ENCODE results near the gene RPLP2. TPM values are rescaled to one million over a fixed set of nuclear protein-coding genes. Genes with fewer than 3 reads are reported as not detected.

The RPLP2 gene
- total and polyA plus RNA-seq, 7 experiments from 2014 or later: 2,266 to 5,944 (median 4,844) TPM

DNA sequence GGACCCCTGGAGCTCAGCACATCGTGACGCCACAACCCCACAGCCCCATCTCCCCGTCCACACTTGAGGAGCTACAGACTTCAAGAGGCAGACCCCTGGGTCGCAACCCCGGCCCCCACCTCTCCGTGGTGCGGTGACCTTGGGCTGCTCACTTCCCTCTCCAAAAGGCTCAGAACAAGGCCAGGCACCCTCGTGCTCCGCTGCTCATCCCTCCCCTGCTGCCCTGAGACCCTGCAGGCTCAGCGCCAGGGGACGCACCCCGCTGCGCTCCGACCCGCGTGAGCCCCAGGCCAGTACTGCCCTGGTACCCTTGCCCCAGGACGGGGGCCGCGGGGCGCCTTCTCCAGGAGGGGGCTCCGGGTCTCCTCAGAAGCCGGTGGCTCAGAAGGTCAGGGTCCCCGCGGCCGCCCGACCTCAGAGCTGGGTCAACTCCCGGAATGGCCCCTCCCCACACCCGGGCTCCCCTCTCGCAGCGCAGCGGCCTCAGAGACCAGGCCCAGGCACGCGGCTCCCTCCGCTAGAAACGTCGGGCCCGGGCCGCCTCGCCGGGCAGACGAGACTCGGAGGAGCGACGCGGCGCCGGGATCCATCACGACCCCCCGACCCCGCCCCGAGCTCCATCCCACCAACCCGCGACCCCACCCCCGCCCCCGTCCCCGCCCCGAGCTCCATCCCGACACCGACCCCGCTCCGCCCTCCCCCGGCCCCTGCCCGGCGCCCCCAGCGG lies 33.0 kb upstream of the RPLP2 start:
- peak overlapping the region; percentile 57 for H3K4me3 ChIP-seq (ENCODE audit: low read length)
- POLR2A ChIA-PET: interaction anchor here (0.5 to 3.0 kb wide), 7 partner anchors 17 to 570 kb away, joined by 3 to 18 read pairs (median 3); partner anchors contain the start of genes BET1L, CRACR2B, RIC8A and TALDO1
- H3K9me3 ChIP-seq (ENCODE audit: control insufficient read depth in 2 of 3, low read length in 3 of 3): no peaks in the 10 kb centered on the region
- Mint-ChIP-seq H3K27ac (peak overlapping the region; percentile 16 to 83 (median 62)), H3K36me3 (no peaks in the 10 kb centered on the region), H3K4me1 (peaks cover 7 to 29% (median 23%) of the 10 kb centered on the region in 7 donors), H3K9me3 (no peaks in the 10 kb centered on the region), H3K27me3 (no peaks in the 10 kb centered on the region), H3K4me3 (peak overlapping the region; percentile 64 to 89 (median 76))
- H3K36me3 ChIP-seq (ENCODE audit: control insufficient read depth in 2 of 3, insufficient read depth in 3 of 3, low read length in 3 of 3): peaks cover 0 to 19% (median 0%) of the 10 kb centered on the region in 3 experiments
- H3K4me1 ChIP-seq (ENCODE audit: control insufficient read depth in 2 of 2, insufficient read depth in 2 of 2, low read length in 2 of 2): peaks cover 12 to 14% of the 10 kb centered on the region in 2 donors
- H3K27me3 ChIP-seq (ENCODE audit: control insufficient read depth in 2 of 2, insufficient read depth in 2 of 2, low read length in 2 of 2): no peaks in the 10 kb centered on the region
- peak overlapping the region; percentile 85 for H3K27ac ChIP-seq (ENCODE audit: low read depth, low read length)
- ATAC-seq: peak; percentile 58
- CTCF ChIA-PET: interaction anchor here (2.0 kb wide), 1 partner anchor 13 kb away, joined by 6 read pairs; no protein-coding TSS in a partner anchor
- DNase-seq: peak in 3 of 9 donors; percentile 12 to 34 (median 21)
- intact Hi-C loops (cut with micrococcal nuclease): loop anchor here (1.0 to 2.0 kb wide), 5 partner anchors 14 to 200 kb away; partner anchors contain the start of genes CEND1 (in 1 of the 2), PHRF1 (in 1 of the 2), RPLP2 (in 1 of the 2) and TALDO1 (in 1 of the 2)

DNA sequence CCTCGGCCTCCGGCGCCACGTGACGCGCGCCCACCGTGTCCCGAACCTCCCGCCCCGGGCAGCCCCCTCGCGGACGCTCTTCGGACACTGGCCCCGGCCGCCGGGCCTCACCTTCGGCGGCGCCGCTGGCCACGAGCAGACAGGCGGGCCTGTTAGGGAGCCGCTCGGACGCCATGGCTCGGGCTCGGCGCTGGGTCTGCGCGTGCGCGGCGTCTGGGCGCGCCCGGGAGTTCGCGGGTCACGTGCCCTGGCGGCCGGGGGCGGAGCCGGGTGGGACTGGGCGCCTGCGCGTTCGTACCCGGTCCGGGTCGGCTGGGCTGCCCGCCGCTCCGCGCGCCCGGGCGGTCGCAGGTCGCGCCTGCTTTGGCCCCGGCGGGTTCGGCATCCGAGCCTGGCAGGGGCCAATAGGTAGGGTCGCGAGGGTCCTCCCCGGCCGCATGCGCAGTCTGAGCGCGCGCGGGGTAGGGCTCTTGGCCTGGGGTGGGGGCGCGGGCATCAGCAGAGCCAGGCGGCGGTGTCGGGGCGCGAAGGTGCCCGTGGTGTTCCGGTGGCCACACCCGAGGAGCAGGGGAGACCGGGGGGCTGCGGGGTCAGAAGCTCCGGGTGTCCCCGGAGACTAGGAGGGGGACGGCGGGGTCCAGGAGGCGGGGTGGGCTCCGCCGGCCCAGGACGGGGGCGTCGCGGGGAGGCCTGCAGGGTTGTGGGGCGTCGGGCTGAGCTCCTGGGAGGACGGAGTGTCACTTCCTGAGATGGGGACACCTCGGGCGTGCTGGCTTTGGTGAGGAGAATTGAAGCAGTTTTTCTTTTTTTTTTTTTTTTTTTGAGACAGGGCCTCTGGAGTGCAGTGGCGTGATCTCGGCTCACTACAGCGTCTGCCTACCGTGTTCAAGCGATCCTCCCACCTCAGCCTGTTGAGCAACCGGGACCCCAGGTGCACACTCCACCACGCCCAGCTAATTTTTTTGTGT lies 32.2 kb upstream of the RPLP2 start, which contains the start of gene GATD1:
Gene GATD1 (minus strand): TSS at position 200 of the 968 bp plus-strand sequence. CDS start 25 bp downstream, at position 175.
- H3K27ac ChIP-seq (ENCODE audit: low read depth, low read length): peak within 1 kb of the TSS; percentile 85
- H3K4me3 Mint-ChIP-seq: peak within 1 kb of the TSS; percentile 72 to 91 (median 83)
- H3K4me1 Mint-ChIP-seq: peaks cover 7 to 29% (median 23%) of the 10 kb centered on the region in 7 donors
- H3K9me3 ChIP-seq (ENCODE audit: control insufficient read depth in 2 of 3, low read length in 3 of 3): no peaks in the 10 kb centered on the region
- peak within 1 kb of the TSS; percentile 40 to 92 (median 78) for H3K27ac Mint-ChIP-seq
- DNase-seq (peak; percentile 86 to 99 (median 93)), ATAC-seq (peak; percentile 93)
- CTCF ChIA-PET: interaction anchor here (2.0 kb wide), 1 partner anchor 14 kb away, joined by 6 read pairs; no protein-coding TSS in a partner anchor
- H3K27me3 Mint-ChIP-seq: no peaks in the 10 kb centered on the region
- intact Hi-C loops (cut with micrococcal nuclease): loop anchor here (1.0 to 2.0 kb wide), 5 partner anchors 13 to 201 kb away; partner anchors contain the start of genes CEND1 (in 1 of the 2), PHRF1 (in 1 of the 2), RPLP2 (in 1 of the 2) and TALDO1 (in 1 of the 2)
- H3K36me3 Mint-ChIP-seq: no peaks in the 10 kb centered on the region
- no peaks in the 10 kb centered on the region for H3K27me3 ChIP-seq (ENCODE audit: control insufficient read depth in 2 of 2, insufficient read depth in 2 of 2, low read length in 2 of 2)
- H3K4me1 ChIP-seq (ENCODE audit: control insufficient read depth in 2 of 2, insufficient read depth in 2 of 2, low read length in 2 of 2): peaks cover 12 to 14% of the 10 kb centered on the region in 2 donors
- H3K36me3 ChIP-seq (ENCODE audit: control insufficient read depth in 2 of 3, insufficient read depth in 3 of 3, low read length in 3 of 3): peaks cover 0 to 12% (median 0%) of the 10 kb centered on the region in 3 experiments
- H3K4me3 ChIP-seq (ENCODE audit: low read length): peak within 1 kb of the TSS; percentile 59
- POLR2A ChIA-PET: interaction anchor here (0.8 to 3.0 kb wide), 7 partner anchors 13 to 51 kb away, joined by 3 to 18 read pairs (median 5); partner anchors contain the start of genes CEND1, PIDD1 and TALDO1
- no peaks in the 10 kb centered on the region for H3K9me3 Mint-ChIP-seq

DNA sequence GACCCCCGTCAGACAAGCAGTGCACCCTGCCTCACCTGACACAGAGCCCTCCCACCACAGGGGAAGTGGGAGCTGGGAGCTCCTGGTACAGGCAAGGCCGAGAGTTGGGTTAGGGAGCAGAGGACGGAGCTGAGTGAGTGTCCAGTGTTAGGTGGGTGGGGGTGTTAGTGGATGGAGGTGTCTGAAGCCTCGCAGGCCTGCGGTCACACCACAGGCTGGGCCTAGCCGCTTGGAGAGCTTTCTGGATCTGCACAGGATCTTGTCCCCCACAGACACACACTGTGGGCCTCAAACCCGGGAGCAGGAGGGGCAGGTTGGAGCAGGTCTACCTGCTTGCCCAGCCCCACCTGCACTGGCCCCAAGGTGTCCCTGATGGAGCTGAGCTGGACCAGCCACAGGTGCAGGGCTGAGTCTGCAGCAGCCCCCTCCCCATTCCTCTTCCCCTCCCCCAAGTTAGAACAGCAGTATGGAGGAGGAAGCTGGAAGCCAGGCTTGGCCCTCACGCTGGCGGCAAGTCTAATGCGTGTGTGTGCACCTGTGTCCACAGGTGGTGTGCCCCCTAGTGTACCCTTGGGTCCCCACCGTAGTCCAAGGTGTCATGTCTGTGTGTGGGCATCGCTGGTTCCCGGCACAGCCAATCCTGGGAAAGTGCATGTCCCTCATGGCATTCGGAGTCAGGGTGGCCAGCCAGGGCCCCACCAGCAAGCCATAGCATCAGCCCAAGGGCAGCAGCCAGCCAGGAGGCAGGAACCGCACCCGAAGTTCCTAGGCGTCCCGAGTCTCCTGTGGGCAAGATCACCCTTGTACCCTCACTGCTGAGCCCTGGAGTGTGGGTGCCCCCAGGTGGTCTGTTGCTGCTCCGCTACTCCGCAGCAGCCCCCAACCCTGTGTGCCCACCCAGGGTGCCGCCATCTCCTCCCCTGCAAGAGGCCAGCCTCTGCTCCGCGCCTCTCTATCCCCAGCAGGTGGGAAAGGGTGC lies 30.5 kb upstream of the RPLP2 start:
- ChIA-PET CTCF (interaction anchor here (0.6 kb wide), 1 partner anchor 39 kb away, joined by 4 read pairs; no protein-coding TSS in a partner anchor), POLR2A (interaction anchor here (0.7 to 3.0 kb wide), 4 partner anchors 11 to 141 kb away, joined by 3 to 18 read pairs (median 4); partner anchors contain the start of gene CEND1)
- Histone ChIP-seq H3K9me3 (ENCODE audit: control insufficient read depth in 2 of 3, low read length in 3 of 3) (no peaks in the 10 kb centered on the region), H3K27ac (ENCODE audit: low read depth, low read length) (no peak overlapping the region), H3K27me3 (ENCODE audit: control insufficient read depth in 2 of 2, insufficient read depth in 2 of 2, low read length in 2 of 2) (no peaks in the 10 kb centered on the region), H3K4me3 (ENCODE audit: low read length) (no peak overlapping the region), H3K36me3 (ENCODE audit: control insufficient read depth in 2 of 3, insufficient read depth in 3 of 3, low read length in 3 of 3) (peaks cover 0 to 4% (median 0%) of the 10 kb centered on the region in 3 experiments), H3K4me1 (ENCODE audit: control insufficient read depth in 2 of 2, insufficient read depth in 2 of 2, low read length in 2 of 2) (peaks cover 12 to 14% of the 10 kb centered on the region in 2 donors)
- H3K27ac Mint-ChIP-seq: peak overlapping the region in 3 of 9 donors; percentile 33 to 37 (median 33)
- intact Hi-C loops (cut with micrococcal nuclease): no loop called here
- no peaks in the 10 kb centered on the region for H3K36me3 Mint-ChIP-seq
- DNase-seq: no peak
- no peaks in the 10 kb centered on the region for H3K27me3 Mint-ChIP-seq
- ATAC-seq: no peak
- H3K4me1 Mint-ChIP-seq: peaks cover 11 to 32% (median 22%) of the 10 kb centered on the region in 7 donors
- no peaks in the 10 kb centered on the region for H3K9me3 Mint-ChIP-seq
- peak overlapping the region; percentile 9 to 91 (median 50) for H3K4me3 Mint-ChIP-seq

DNA sequence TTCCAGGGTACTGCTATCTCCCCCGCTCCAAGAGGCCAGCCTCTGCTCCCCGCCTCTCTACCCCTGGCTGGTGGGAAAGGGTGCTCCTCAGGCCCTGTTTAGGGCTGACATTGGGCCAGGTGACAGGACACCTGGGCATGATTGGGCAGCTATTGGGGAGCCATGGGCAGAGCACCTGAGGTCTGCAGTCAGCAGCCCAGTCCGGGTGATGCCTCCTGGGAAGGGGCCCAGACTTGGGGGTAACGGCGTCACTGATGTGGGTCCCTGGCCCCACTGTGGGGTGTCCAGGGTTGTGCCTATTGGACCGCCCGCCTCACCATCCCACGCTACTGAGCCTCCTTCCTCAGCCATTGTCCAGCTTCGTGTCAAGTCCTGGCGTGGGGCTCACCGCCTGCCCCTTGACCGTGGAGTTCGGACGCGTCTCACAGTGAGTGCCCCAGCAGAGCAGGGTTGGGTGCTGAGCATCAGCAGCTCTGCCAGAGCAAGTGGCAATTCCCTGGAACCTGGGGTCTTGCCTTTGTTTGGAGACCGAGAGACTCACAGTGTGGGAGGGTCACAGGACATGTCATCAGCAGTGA lies 29.7 kb upstream of the RPLP2 start:
- CTCF ChIA-PET: no interaction called here
- peak overlapping the region in 5 of 10 donors; percentile 23 to 73 (median 51) for H3K4me3 Mint-ChIP-seq
- peaks cover 12 to 14% of the 10 kb centered on the region in 2 donors for H3K4me1 ChIP-seq (ENCODE audit: control insufficient read depth in 2 of 2, insufficient read depth in 2 of 2, low read length in 2 of 2)

More for the DNA sequence above, 29.7 kb upstream of the RPLP2 start:
- H3K36me3 ChIP-seq (ENCODE audit: control insufficient read depth in 2 of 3, insufficient read depth in 3 of 3, low read length in 3 of 3): peaks cover 0 to 4% (median 0%) of the 10 kb centered on the region in 3 experiments
- Mint-ChIP-seq H3K27ac (peak overlapping the region in 1 of 9 donors; percentile 20), H3K4me1 (peaks cover 11 to 28% (median 22%) of the 10 kb centered on the region in 7 donors), H3K36me3 (no peaks in the 10 kb centered on the region), H3K9me3 (no peaks in the 10 kb centered on the region), H3K27me3 (no peaks in the 10 kb centered on the region)
- H3K4me3 ChIP-seq (ENCODE audit: low read length): no peak overlapping the region
- no peak for ATAC-seq
- no peaks in the 10 kb centered on the region for H3K27me3 ChIP-seq (ENCODE audit: control insufficient read depth in 2 of 2, insufficient read depth in 2 of 2, low read length in 2 of 2)
- POLR2A ChIA-PET: interaction anchor here (1.4 to 3.0 kb wide), 2 partner anchors 11 to 16 kb away, joined by 3 to 18 read pairs; no protein-coding TSS in a partner anchor
- intact Hi-C loops (cut with micrococcal nuclease): no loop called here
- no peak overlapping the region for H3K27ac ChIP-seq (ENCODE audit: low read depth, low read length)
- no peaks in the 10 kb centered on the region for H3K9me3 ChIP-seq (ENCODE audit: control insufficient read depth in 2 of 3, low read length in 3 of 3)
- no peak for DNase-seq

Data from naive thymus-derived CD4-positive, alpha-beta T cell (primary cell).